IPS-11a (cell line): ENCODE data around the gene CFAP92.

Source experiments
- H3K4me3 ChIP-seq: one replicate; pipeline ENCODE4 v1.5.1; 2013; ENCODE audit warnings: low read depth, low read length, control low read depth

The CFAP92 gene

DNA sequence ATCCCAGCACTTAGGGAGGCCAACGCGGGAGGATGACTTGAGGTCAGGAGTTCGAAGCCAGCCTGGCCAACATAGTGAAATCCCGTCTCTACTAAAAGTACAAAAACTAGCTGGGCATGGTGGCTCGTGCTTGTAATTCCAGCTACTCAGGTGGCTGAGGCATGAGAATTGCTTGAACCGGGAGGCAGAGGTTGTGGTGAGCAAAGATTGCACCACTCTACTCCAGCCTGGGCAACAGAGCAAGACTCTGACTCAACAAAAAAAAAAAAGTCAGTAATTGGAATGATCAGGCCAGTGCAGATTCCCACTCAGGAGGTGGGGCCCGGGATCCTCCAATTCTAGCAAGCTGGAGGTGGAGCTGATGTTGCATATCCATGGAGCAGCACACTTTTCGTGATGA is 5.6 kb downstream of the CFAP92 start:
- no peak overlapping the region for H3K4me3 ChIP-seq

DNA sequence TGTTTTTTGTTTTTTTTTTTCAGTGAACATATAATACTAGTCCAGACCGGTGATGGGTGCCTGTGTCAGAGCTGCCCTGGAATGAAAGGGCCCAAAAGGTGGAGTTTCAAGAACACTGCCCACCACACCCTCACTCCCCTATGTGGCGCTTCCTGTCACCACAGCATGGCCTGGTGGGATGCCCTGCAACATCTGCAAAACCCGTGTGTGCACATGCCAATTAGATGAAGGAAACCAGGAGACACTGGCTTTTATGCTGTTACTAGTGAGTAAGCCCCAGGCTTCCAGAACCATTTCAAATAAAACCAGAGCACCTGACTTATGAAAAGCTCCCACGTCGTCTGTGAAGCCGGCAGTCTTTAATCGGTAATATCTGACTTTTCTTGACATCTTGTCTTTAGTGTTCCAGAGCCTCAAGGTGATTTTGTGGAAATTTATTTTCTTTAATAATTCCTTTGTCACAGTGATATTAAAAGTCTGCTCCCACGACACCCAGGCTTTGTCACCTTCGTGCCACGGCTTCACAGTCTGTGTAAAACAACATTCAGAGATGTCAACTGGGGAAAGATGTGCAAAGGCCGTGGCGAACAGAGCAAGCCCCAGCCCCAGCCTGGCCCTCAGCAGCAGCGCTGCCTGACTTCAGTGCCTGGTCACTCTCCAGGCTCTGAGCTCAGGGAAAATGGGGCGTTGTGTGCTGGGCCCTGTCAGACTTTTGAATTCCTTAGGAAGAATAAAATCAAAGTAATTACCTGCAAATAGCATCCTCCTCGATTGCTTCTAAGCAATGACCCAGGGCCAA is 6.4 kb downstream of the CFAP92 start:
- no peak overlapping the region for H3K4me3 ChIP-seq

DNA sequence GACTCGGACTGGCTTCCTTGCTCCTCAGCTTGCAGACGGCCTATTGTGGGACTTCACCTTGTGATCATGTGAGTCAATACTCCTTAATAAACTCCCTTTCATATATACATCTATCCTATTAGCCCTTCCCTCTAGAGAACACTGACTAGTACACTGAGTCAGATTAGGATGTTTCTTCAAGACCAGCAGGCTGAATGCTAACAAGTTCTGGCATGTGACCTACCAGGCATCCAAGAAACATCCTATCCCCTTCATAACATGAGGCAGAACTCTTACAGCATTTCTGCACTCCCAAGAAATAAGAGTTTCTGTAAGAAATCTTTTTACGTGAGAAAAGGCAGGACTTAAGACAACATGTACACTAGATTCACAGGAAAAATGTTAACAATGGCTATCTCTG is 9.3 kb downstream of the CFAP92 start:
- H3K4me3 ChIP-seq = no peak overlapping the region

DNA sequence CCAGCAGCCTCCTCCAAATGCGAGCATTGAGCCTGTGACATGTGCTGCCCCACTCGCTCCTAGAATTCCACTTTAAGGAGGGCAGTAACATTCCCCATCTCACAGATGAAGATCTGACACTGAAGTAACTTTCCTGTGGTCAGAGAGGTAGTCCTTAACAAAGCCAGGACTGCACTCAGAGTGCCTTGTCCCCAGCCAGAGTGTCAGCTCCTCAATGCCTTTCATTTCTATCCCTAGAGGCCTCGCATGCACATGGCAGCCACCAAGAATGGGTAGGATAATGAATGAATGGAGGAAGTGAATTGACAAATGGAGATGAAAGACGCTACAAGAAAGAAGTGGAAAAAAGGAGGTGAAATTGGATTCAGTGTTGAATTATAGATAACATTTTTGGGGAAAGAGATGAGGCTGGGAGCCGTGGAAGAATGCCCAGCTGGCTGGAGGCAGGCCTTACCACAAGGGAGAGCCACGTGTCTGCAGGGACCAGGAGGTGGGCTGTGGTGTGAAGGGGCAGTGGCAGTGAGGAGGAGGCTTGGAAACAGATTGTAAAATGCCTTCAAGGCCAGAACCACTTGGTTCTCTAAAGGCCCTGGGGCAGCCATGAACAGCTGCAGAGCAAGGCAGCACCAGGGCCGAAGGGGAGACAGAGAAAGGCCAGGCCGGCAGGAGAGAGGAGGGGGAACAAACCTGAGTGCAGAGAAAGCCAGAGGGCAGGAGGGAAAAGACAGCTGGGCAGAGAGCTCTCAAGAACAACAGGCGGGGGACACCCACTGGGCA is 10.4 kb downstream of the CFAP92 start:
- no peak overlapping the region for H3K4me3 ChIP-seq

DNA sequence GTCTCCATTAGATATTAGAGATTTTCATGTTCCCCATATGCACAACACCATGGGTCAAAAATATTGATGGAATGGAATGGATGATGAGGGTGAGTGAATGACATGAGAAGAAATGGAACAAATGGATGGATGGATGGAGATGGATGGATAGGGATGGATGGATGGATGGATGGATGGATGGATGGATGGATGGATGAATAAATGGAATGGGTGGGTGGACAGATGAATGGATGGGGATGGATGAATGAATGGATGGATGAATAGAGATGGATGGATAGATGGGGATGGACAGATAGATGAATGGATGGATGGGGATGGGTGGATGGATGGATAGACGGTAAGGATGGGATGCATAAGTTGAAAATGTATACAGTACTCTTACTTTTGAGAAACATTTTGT is 18.6 kb downstream of the CFAP92 start:
- H3K4me3 ChIP-seq = no peak overlapping the region

DNA sequence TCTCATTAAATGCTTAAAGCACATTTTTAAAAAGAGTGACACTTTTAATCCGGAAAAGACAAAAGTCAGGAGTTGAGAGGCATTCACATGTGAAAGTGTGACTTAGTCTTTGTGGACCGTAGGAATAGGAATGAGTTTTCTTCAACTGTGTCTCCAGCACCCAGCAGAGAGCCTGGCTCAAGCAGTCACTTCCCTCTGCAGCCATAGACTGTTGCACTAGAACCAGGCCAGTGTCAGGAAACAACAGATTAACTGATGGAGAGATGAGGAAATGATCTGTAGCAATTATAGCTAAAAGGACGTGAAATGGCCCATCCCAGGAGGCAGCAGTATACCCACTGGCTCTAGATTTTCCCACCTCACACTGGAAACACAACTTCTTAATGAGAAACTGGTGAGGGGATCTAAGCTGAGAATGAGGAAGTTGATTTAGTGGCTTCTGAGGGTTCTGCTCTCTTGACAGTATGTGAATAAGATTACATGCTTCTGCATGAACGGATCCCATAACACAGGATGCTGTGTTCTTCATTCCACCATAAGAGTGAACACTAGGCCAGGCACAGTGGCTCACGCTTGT is 19.8 kb downstream of the CFAP92 start:
- no peak overlapping the region for H3K4me3 ChIP-seq

DNA sequence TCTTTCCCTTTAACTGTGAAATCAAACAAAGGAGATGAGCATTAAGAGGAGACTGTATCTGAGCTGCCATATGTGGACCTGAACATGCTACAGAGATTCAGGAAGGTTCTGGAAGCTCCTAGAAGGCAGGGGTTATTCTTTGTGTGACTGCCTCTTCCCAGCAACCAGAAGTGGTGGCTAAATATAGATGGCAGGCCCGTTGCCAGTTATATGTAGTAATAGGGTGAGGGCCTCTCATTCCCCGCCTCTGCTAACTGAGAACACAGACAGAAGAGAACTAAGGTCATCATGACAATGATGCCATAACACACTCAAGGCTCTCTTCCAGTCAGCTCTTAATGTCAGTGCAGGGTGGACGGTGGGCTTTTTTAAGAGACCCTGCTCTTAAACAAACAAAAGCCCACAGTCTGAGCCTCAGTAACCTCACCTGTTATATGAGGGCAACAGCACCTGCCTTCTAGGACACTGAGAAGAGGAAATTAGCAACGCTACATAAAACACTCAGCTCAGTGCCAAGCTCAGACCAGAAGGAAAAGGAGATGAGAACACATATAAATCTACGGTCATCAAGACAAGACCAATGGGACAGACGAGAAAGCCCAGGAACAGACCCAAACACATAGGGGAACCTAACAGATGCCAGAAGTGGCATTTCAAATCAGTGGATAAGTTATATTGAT is 22.3 kb downstream of the CFAP92 start:
- no peak overlapping the region for H3K4me3 ChIP-seq

DNA sequence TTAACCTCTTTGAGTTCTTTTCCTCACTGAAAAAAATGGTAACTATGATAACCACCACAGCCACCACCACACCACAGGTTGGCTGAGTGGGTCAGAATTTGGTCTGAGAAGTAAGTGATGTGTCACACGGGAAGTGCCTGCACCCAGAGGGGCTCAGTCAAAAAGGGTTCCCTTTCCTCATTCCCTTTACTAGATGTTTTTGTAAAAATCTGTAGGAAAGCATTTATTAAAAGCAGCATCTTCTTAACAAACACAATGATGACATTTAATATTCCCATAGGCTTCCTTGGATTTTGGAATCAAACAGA is 23.2 kb downstream of the CFAP92 start:
- H3K4me3 ChIP-seq = no peak overlapping the region

DNA sequence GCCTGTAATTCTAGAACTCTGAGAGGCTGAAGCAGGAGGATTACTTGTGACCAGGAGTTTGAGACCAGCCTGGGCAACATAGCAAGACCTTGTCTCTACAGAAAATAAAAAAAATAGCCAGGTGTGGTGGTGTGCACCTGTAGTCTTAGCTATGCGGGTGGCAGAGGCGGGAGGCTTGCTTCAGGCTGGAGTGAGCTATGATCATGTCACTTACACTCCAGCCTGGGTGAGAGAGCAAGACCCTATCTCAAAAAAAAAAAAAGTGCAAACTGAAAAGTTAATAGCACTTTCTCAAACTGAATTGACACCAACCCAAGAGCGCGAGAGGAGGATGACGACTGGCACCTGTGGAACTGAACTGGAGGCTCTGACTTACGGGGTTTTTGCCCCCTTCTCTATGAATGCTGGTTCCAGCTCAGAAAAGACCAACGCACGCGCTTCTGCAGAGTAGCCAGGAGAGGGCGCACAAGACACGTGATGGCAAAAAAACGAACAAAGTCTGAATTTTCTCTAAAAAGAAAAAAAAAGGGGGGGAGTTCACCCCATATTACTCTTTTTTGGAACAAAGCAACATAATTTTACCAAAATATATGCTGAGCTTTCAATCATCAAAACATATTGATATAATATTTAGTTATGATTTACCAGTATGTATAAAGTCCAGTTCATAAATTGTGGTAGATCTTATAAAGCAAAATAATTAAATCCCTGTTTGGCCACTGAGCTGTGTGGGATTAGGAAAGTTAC is 23.7 kb downstream of the CFAP92 start:
- no peak overlapping the region for H3K4me3 ChIP-seq

DNA sequence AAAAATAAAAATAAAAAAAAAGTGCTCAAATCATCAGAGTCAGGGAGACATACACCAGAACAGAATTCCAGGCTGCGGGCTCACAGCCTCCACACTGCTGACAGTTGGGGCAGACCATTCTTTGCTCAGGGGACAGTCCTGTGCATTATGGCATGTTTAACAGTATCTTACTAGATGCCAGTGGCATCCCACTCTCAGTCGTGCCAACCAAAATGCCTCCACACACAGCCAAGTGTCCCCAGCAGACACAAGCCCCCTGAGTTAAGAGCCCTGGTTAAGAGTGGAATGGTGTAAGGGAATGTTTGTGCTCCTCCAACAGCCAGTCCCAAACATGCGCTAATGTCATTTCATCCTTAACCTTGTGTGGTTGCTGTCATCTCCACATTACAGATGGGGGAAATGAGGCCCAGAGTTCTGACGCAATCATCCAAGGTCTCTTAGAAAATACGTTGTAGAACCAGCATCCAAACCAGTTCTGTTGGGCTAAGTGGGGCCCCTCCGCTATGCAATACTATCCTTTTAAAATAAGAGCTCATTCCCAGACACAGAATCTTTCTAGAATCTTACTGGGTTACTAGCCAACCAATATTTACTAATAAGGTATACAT is 26.0 kb downstream of the CFAP92 start:
- no peak overlapping the region for H3K4me3 ChIP-seq

DNA sequence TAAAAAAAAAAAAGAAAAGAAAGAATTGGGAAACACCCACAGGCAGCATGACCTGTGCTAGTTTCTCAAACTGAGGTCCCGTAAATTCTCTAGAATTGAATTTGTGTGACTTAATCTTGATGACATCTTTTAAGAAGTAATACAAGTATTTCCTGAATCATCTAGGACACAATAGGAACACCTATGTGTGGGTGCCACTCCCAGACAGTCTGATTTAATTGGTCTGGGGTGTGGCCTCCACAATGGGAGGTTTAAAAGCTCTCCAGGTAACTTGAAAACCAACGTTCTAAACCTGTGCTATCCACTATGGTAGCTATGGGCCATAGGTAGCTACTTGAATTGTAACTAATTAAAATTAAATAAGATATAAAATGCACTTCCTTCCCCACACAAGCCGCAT is 28.1 kb downstream of the CFAP92 start:
- no peak overlapping the region for H3K4me3 ChIP-seq

DNA sequence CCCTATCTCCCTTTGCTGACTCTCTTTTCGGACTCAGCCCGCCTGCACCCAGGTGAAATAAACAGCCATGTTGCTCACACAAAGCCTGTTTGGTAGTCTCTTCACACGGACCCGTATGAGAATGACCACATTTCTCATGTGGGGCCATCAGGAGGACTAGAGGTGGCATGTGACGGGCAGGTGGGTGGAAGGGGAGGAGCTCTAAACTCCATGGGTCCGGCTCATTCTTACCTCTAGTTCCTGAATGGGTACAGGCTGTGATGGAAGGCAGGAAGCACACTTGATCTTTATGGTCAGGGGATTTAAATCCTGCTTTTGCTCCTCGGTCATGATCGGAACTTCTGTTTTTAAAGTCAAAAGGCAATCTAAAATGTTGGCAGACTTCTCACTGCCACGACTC is 28.6 kb downstream of the CFAP92 start:
- H3K4me3 ChIP-seq = no peak overlapping the region

DNA sequence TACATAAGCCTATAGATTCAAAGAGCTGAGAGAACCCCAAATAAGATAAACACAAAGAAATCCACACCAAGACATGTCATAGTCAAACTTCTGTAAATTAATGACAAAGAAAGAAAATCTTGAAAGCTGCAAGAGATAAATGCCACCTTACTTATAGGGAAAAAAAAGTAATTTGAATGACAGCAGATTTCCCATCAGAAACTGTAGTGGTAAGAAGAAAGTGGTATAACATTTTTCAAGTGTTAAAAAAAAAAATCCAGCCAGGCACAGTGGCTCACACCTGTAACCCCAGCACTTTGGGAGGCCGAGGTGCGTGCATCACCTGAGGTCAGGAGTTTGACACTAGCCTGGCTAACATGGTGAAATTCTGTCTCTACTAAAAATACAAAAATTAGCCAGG is 37.4 kb downstream of the CFAP92 start:
- no peak overlapping the region for H3K4me3 ChIP-seq

DNA sequence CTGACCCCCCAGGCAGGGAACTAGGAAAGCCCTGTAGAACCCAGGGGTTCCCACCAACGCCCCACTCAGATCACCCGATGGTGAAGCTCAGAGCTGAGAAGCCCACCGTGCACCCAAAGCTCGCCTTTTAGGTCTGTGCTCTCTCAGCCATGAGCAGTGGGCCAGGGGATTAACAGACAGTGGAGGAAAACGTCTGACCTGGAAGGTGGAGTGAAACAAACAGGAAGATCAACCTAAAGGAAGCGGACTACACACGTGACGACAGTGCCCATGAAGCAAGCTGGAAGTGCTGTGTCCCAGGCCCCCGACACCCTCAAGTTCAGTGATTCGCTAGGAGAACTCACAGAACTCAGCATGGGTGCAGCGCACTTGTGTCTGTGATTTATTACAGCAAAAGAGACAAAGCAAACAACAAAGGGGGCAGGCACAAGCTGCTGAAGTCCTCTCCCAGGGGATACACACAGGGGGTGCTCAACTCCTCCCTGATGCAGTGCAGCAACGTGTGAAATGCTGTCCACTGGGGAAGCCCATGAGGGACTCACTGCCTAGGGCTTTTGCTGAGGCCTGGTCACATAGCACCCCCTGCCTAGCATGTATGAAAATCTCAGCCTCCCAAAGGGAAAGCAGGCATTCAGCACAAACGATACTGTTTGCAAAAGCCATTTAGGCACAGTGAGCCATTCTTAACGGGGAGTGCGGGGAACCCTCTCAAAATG is 43.5 kb downstream of the CFAP92 start:
- H3K4me3 ChIP-seq = no peak overlapping the region

DNA sequence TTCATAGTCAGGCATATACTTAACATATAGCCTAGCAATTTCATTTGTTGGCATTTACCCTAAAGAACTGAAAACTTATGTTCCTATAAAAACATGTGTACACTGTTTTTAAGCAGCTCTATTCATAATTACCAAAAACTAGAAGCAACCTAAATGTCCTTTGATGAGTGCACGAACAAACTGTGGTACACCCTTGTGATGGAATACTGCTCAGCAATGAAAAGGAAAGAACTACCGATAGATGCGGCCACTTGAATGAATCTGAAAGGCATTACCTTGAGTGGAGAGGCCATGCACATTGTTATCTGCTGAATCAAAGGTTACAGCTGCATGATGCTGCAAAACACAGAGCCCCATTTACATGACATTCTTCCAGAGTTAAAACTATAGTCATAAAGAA is 44.7 kb downstream of the CFAP92 start:
- H3K4me3 ChIP-seq = no peak overlapping the region

DNA sequence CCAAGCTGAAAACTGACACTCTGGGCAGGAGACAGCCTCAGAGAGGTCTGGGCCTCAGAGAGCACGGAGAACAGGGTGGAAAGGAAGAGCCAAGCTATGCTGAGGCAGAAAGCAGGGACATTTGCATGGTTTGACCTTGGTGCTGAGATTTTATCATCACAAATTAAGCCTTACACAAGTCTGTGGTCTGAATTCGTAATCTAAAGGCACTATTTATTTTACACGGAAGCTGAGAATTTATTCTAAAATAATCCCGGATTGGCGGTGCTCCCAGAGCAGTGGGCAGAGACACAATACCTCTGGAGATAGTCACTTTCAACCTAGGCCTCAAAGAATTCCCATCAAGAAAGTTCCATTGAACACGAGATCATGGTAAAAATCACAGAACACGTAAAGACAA is 47.5 kb downstream of the CFAP92 start:
- no peak overlapping the region for H3K4me3 ChIP-seq

DNA sequence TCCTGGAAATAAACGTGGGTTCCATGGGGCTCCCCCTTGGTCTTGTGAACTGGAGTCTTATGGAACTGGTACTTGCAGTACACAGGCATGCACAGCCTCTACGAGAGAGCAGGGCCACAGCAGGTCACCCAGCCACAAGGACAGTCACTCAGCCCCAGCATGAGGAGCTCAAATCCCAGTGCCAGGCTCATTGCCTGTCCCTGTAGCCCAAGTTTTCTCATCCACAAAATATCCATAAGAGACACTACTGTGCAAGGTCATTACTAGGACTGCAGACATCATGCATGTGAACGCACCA is 48.0 kb downstream of the CFAP92 start:
- H3K4me3 ChIP-seq = no peak overlapping the region

DNA sequence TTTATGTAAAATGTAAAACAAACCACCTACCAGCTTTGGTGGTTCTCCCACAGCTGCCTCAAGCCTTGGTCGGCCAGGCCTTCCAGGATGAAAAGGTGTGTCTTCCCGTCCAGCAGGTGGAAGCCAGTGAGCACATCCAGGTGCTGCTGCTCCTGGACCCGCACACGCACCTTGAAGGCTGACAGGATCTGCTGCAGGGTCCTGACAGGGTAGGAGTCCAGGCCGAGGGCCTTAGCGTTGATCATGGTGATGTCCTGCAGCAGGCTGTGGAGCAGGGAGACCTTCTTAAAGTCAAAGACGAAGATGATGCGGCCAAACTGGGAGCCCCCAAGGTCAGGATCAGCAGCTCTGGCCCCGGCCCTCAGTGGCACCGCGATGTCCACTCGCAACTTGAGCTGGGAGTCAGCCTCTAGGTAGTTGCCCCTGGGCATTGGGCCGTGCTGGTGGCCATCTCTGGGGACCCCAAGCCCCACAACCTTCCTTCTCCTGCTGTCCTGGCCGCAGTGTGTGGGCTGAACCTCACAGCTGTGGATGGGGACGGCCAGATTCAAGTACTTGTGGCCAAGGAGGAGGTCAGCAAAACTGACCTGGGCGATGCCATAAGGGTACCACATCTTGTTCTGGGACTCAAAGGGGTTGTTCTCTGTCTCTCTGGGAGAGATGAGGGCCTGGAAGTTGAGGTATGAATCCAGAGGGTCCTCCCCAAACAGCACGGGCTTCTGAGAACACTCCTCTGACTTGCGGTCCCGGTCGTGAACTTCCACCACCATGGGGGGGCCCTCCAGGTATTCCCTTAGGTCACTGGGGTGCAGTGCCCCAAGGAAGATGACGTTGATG is 48.6 kb downstream of the CFAP92 start:
- no peak overlapping the region for H3K4me3 ChIP-seq
